HCT116 (cell line): Measurements from ENCODE around the gene TMEM42. TPM values are rescaled to one million over a fixed set of nuclear protein-coding genes. Genes with fewer than 3 reads are reported as not detected.

ENCODE experiments used
- ATAC-seq: fragments of 200-7000 bp; cut with Tn5 transposase; 2 replicates; pipeline ENCODE4 v1.9.1; 2020; ENCODE audit warnings: mild to moderate bottlenecking, moderate library complexity
- BruUV-seq: library from RNA; stranded (reverse); fragments of 400-500 nt; replicated peaks from 2 replicates; lab custom pipeline; 2021; lab: Mats Ljungman, UMichigan
- CTCF ChIA-PET: fragments of 300-600 bp; sonication (Branson Sonifier 250); formaldehyde crosslinking; loops from one replicate; lab custom pipeline; 2021; ENCODE audit warnings: antibody characterized with exemption; lab: Charles Lee
- POLR2A ChIA-PET: fragments of 300-600, 350-600 bp; sonication (Branson Sonifier 250); formaldehyde crosslinking; loops from one replicate; lab custom pipeline; 2021; ENCODE audit warnings: antibody characterized with exemption; lab: Charles Lee
- RAD21 ChIA-PET, 2 experiments: fragments of 300-600 bp; sonication (Branson Sonifier 250); formaldehyde crosslinking; loops; one replicate each; lab custom pipeline; 2023; ENCODE audit warnings: low total read pairs in 2 of 2; ENCODE audit not compliant: uncharacterized antibody in 2 of 2, unreplicated experiment in 2 of 2, low non-redundant PET in 1 of 2; lab: Charles Lee
- DNase-seq: peaks from one replicate; pipeline ENCODE4 v3.0.0-alpha.2; 2010; ENCODE audit warnings: low read depth, low spot score
- H2AFZ ChIP-seq: fragments of 200-600 bp; shearing (Covaris generic), sonication (generic); 2 replicates; pipeline ENCODE4 v1.6.1; 2017; ENCODE audit warnings: low read depth, mixed run types, mixed read lengths, antibody characterized with exemption, low read length; ENCODE audit not compliant: poor library complexity, severe bottlenecking
- H3K27ac ChIP-seq: 2 replicates; pipeline ENCODE4 v1.5.1; 2012; ENCODE audit warnings: low read depth, low read length
- H3K27me3 ChIP-seq: fragments of 200-600 bp; sonication (generic); 2 replicates; pipeline ENCODE4 v1.6.1; 2016; ENCODE audit warnings: mixed run types, low read length, mixed read lengths; ENCODE audit not compliant: insufficient read depth
- H3K36me3 ChIP-seq, 2 experiments: fragments of 200-500 bp in 1 of 2; fragments of 200-600 bp in 1 of 2; sonication (Bioruptor generic) in 1 of 2; sonication (generic) in 1 of 2; 2 replicates each; pipeline versions ENCODE4 v1.5.1 to v1.6.1; 2014 to 2016; ENCODE audit warnings: low read length in 2 of 2, inconsistent platforms in 1 of 2, mixed read lengths in 1 of 2, mixed run types in 1 of 2; ENCODE audit not compliant: insufficient read depth in 2 of 2, control insufficient read depth in 1 of 2
- H3K4me1 ChIP-seq, 2 experiments: fragments of 200-600 bp in 1 of 2; sonication (generic) in 1 of 2; 2 replicates each; pipeline versions ENCODE4 v1.5.1 to v1.6.1; 2012 to 2017; ENCODE audit warnings: low read length in 2 of 2, inconsistent platforms in 1 of 2, mild to moderate bottlenecking in 1 of 2, mixed read lengths in 1 of 2, mixed run types in 1 of 2, moderate library complexity in 1 of 2; ENCODE audit not compliant: insufficient read depth in 2 of 2, control insufficient read depth in 1 of 2
- H3K4me2 ChIP-seq: fragments of 200-600 bp; sonication (generic); 2 replicates; pipeline ENCODE4 v1.6.1; 2017; ENCODE audit warnings: mixed run types, low read length, mixed read lengths
- H3K4me3 ChIP-seq, 2 experiments: fragments of 200-600 bp in 1 of 2; sonication (generic) in 1 of 2; replicated peaks in 1 of 2; 2 replicates each; pipeline ENCODE4 v1.5.1; 2011 to 2016; ENCODE audit warnings: low read length in 2 of 2, control low read depth in 1 of 2, low read depth in 1 of 2, mild to moderate bottlenecking in 1 of 2, mixed read lengths in 1 of 2, mixed run types in 1 of 2
- H3K79me2 ChIP-seq: fragments of 200-600 bp; sonication (generic); 2 replicates; pipeline ENCODE4 v1.6.1; 2017; ENCODE audit warnings: mild to moderate bottlenecking, mixed run types, low read length, moderate library complexity, mixed read lengths; ENCODE audit not compliant: insufficient read depth
- H3K9ac ChIP-seq: fragments of 200-600 bp; sonication (generic); 2 replicates; pipeline ENCODE4 v1.6.1; 2016; ENCODE audit warnings: low read length, mixed read lengths
- H3K9me2 ChIP-seq: fragments of 200-600 bp; sonication (generic), shearing (Covaris generic); 2 replicates; pipeline ENCODE4 v1.6.1; 2017; ENCODE audit warnings: mixed run types, mild to moderate bottlenecking, moderate library complexity; ENCODE audit not compliant: insufficient read depth
- H3K9me3 ChIP-seq, 2 experiments: fragments of 200-500 bp in 1 of 2; fragments of 200-600 bp in 1 of 2; sonication (Bioruptor generic) in 1 of 2; sonication (generic) in 1 of 2; 2 replicates each; pipeline ENCODE4 v1.6.1; 2014 to 2017; ENCODE audit warnings: low read length in 2 of 2, mixed read lengths in 2 of 2, inconsistent platforms in 1 of 2, low read depth in 1 of 2, mild to moderate bottlenecking in 1 of 2, mixed run types in 1 of 2, moderate library complexity in 1 of 2; ENCODE audit not compliant: control insufficient read depth in 1 of 2, insufficient read depth in 1 of 2
- H4K20me1 ChIP-seq: fragments of 200-600 bp; sonication (generic), shearing (Covaris generic); 2 replicates; pipeline ENCODE4 v1.6.1; 2017; ENCODE audit warnings: mixed run types, mild to moderate bottlenecking, moderate library complexity; ENCODE audit not compliant: insufficient read depth
- CEBPB ChIP-seq: IDR thresholded peaks from 2 replicates; pipeline ENCODE4 v1.6.1; 2012; ENCODE audit warnings: low read depth
- EGR1 ChIP-seq: IDR thresholded peaks from 2 replicates; pipeline ENCODE4 v1.6.1; 2012; ENCODE audit warnings: low read depth
- ELF1 ChIP-seq: IDR thresholded peaks from 2 replicates; pipeline ENCODE4 v1.6.1; 2012; ENCODE audit warnings: low read depth, borderline replicate concordance
- EZH2 ChIP-seq: fragments of 200-600 bp; sonication (generic); IDR thresholded peaks from 2 replicates; pipeline ENCODE4 v1.6.1; 2017; ENCODE audit warnings: antibody characterized with exemption, mixed run types
- EZH2phosphoT487 ChIP-seq: fragments of 200-600 bp; IDR thresholded peaks from 2 replicates; pipeline ENCODE4 v1.6.1; 2018; ENCODE audit warnings: antibody characterized with exemption, borderline replicate concordance
- FOSL1 ChIP-seq: IDR thresholded peaks from 2 replicates; pipeline ENCODE4 v1.6.1; 2012; ENCODE audit warnings: low read depth
- JUND ChIP-seq: IDR thresholded peaks from 2 replicates; pipeline ENCODE4 v1.6.1; 2012
- POLR2A ChIP-seq: IDR thresholded peaks from 2 replicates; pipeline ENCODE4 v1.7.0; 2011; ENCODE audit warnings: borderline replicate concordance; ENCODE audit not compliant: insufficient read depth, insufficient read length; ENCODE audit errors: extremely low read depth
- POLR2AphosphoS5 ChIP-seq: IDR thresholded peaks from 2 replicates; pipeline ENCODE4 v1.6.1; 2011; ENCODE audit warnings: mild to moderate bottlenecking, low read depth, low read length, moderate library complexity
- RAD21 ChIP-seq: IDR thresholded peaks from 2 replicates; pipeline ENCODE4 v1.6.1; 2012; ENCODE audit warnings: low read depth, mild to moderate bottlenecking
- SIN3A ChIP-seq: IDR thresholded peaks from 2 replicates; pipeline ENCODE4 v1.6.1; 2012; ENCODE audit warnings: low read depth
- SP1 ChIP-seq: IDR thresholded peaks from 2 replicates; pipeline ENCODE4 v1.6.1; 2012; ENCODE audit warnings: low read depth
- SRF ChIP-seq: IDR thresholded peaks from 2 replicates; pipeline ENCODE4 v1.6.1; 2012; ENCODE audit warnings: low read depth
- TCF7L2 ChIP-seq: IDR thresholded peaks from 2 replicates; pipeline ENCODE4 v1.7.0; 2011; ENCODE audit warnings: borderline replicate concordance, inconsistent platforms; ENCODE audit not compliant: insufficient read depth, insufficient read length; ENCODE audit errors: extremely low read depth
- YY1 ChIP-seq: IDR thresholded peaks from 2 replicates; pipeline ENCODE4 v1.6.1; 2011; ENCODE audit warnings: low read length, low read depth, moderate library complexity, mild to moderate bottlenecking; ENCODE audit not compliant: insufficient replicate concordance; ENCODE audit errors: extremely low read depth
- intact Hi-C: fragments of 100-400 bp; cut with micrococcal nuclease; formaldehyde crosslinking; loops from 2 replicates; pipeline ENCODE4 v1.10.0; 2022
- total RNA-seq: library from RNA; stranded (reverse); gene quantifications from one replicate; pipeline ENCODE4 v1.2.1, GENCODE V29; 2021; ENCODE audit not compliant: unreplicated experiment
- TF ChIP-seq, protein P1 (sequence below): IDR thresholded peaks from 2 replicates; pipeline ENCODE4 v1.6.1; 2012; ENCODE audit warnings: low read depth
- TF ChIP-seq, protein P2 (sequence below), 3 experiments: fragments of 200-600 bp in 1 of 3; sonication (generic) in 1 of 3; IDR thresholded peaks in 2 of 3; conservative IDR thresholded peaks in 1 of 3; 2 replicates each; pipeline ENCODE4 v1.5.1; 2012 to 2017; ENCODE audit warnings: low read depth in 2 of 3, low read length in 2 of 3, antibody characterized with exemption in 1 of 3, borderline replicate concordance in 1 of 3, control low read depth in 1 of 3, mild to moderate bottlenecking in 1 of 3, mixed read lengths in 1 of 3, mixed run types in 1 of 3, moderate library complexity in 1 of 3; ENCODE audit not compliant: insufficient read depth in 1 of 3
- TF ChIP-seq, protein P3 (sequence below): IDR thresholded peaks from 2 replicates; pipeline ENCODE4 v1.6.1; 2012

TMEM42 gene
- total RNA-seq, 1 experiment from 2014 or later = 13.9 TPM

DNA sequence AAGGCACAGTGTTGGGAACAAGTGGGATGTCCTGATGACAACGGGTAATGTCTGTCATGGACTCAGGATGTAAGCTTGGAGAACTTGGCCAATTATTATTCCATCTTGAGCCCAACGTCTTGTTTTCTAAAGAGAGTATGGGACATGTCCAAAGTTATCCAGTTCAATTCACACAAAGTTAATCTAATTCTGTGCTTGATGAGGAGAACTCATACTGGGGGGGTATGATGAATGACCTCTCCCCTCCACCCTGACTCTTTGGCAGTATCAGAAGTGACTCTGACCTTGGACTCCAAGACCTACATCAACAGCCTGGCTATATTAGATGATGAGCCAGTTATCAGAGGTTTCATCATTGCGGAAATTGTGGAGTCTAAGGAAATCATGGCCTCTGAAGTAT is 49.0 kb downstream of the TMEM42 start:
- POLR2A ChIA-PET = no interaction called here
- CTCF ChIA-PET = no interaction called here
- no TSS peak for BruUV-seq

More for the DNA sequence above, 49.0 kb downstream of the TMEM42 start:
- Histone ChIP-seq H4K20me1 (no peaks in the 10 kb centered on the region), H3K4me3 (no peak overlapping the region), H3K4me1 (no peaks in the 10 kb centered on the region; a peak in 1 of 4 replicates), H3K79me2 (no peaks in the 10 kb centered on the region), H3K27ac (no peak overlapping the region), H2AFZ (no peak overlapping the region), H3K9me3 (no peaks in the 10 kb centered on the region), H3K9ac (no peak overlapping the region), H3K4me2 (no peak overlapping the region), H3K27me3 (no peaks in the 10 kb centered on the region), H3K9me2 (no peaks in the 10 kb centered on the region), H3K36me3 (no peaks in the 10 kb centered on the region)
- intact Hi-C loops = loop anchor here (10.0 kb wide), 1 partner anchor 266 kb away; the partner anchor contains the start of gene ZNF35
- DNase-seq (no peak), ATAC-seq (no peak)
- no peak for TF ChIP-seq EZH2phosphoT487
- TF ChIP-seq YY1 = no peak
- TF ChIP-seq, protein P1, sequence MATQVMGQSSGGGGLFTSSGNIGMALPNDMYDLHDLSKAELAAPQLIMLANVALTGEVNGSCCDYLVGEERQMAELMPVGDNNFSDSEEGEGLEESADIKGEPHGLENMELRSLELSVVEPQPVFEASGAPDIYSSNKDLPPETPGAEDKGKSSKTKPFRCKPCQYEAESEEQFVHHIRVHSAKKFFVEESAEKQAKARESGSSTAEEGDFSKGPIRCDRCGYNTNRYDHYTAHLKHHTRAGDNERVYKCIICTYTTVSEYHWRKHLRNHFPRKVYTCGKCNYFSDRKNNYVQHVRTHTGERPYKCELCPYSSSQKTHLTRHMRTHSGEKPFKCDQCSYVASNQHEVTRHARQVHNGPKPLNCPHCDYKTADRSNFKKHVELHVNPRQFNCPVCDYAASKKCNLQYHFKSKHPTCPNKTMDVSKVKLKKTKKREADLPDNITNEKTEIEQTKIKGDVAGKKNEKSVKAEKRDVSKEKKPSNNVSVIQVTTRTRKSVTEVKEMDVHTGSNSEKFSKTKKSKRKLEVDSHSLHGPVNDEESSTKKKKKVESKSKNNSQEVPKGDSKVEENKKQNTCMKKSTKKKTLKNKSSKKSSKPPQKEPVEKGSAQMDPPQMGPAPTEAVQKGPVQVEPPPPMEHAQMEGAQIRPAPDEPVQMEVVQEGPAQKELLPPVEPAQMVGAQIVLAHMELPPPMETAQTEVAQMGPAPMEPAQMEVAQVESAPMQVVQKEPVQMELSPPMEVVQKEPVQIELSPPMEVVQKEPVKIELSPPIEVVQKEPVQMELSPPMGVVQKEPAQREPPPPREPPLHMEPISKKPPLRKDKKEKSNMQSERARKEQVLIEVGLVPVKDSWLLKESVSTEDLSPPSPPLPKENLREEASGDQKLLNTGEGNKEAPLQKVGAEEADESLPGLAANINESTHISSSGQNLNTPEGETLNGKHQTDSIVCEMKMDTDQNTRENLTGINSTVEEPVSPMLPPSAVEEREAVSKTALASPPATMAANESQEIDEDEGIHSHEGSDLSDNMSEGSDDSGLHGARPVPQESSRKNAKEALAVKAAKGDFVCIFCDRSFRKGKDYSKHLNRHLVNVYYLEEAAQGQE = no peak
- TF ChIP-seq POLR2AphosphoS5 = no peak
- TF ChIP-seq POLR2A = no peak
- no peak for TF ChIP-seq FOSL1
- TF ChIP-seq CEBPB = no peak
- TF ChIP-seq RAD21 = no peak
- no peak for TF ChIP-seq JUND
- TF ChIP-seq SRF = no peak
- TF ChIP-seq, protein P2, sequence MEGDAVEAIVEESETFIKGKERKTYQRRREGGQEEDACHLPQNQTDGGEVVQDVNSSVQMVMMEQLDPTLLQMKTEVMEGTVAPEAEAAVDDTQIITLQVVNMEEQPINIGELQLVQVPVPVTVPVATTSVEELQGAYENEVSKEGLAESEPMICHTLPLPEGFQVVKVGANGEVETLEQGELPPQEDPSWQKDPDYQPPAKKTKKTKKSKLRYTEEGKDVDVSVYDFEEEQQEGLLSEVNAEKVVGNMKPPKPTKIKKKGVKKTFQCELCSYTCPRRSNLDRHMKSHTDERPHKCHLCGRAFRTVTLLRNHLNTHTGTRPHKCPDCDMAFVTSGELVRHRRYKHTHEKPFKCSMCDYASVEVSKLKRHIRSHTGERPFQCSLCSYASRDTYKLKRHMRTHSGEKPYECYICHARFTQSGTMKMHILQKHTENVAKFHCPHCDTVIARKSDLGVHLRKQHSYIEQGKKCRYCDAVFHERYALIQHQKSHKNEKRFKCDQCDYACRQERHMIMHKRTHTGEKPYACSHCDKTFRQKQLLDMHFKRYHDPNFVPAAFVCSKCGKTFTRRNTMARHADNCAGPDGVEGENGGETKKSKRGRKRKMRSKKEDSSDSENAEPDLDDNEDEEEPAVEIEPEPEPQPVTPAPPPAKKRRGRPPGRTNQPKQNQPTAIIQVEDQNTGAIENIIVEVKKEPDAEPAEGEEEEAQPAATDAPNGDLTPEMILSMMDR (IDR thresholded peaks at IDR 0.05 in 2 of 3, conservative IDR thresholded peaks at IDR 0.05 in 1 of 3; ENCODE audit: borderline replicate concordance in 1 of 3, insufficient read depth in 1 of 3, low read depth in 2 of 3, low read length in 2 of 3) = no peak
- no peak for TF ChIP-seq EZH2
- TF ChIP-seq SIN3A = no peak
- no peak for TF ChIP-seq SP1
- no peak for TF ChIP-seq ELF1
- TF ChIP-seq TCF7L2 = no peak
- TF ChIP-seq EGR1 = no peak
- TF ChIP-seq, protein P3, sequence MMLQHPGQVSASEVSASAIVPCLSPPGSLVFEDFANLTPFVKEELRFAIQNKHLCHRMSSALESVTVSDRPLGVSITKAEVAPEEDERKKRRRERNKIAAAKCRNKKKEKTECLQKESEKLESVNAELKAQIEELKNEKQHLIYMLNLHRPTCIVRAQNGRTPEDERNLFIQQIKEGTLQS = no peak
- RAD21 ChIA-PET = no interaction called here
